ENCODE measurements around the gene RAB32.
A peak's percentile ranks its signal among the peaks of the same experiment; 100 is the strongest.

Gene RAB32

DNA sequence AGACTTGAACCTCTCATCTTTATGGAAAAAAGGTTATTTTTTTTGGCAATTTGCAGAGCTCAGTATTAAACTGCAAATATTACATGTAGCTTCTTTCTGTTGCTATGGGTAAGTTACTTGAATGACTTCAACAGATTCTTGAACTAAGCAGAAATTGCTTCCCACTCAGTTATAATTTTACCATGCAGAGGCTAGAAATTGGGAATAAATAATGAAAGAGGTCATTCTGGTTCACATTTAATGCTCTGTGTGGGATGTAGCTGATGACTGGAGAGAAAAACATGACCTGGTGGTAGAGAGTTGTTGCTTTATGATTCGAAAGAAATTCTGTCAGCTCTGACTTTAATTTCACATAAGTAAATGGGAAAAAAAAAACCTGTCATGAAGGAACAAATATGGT, 38.3 kb downstream of the RAB32 start:
- DNase-seq, result no peak

DNA sequence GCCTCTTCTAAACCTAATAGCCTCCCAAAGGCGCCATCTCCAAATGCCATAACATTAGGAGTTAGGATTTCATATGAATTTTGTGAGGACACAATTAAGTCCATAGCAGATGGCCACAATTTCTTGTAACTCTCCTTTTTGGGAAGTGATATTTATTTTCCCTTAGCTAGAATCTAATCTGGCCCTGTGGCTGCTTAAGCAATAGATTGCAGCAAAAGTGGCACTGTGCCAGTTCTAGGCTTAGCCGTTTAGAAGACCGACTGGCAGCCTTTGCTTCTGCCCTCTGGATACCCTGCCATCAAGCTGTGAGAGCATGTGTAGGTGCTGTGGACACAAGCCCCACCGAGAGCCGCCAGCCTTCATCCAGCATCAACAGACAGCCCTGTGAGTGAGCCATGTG, 39.2 kb downstream of the RAB32 start:
- peak in 11 of 58 donors; percentile 0 to 35 (median 8) for DNase-seq

DNA sequence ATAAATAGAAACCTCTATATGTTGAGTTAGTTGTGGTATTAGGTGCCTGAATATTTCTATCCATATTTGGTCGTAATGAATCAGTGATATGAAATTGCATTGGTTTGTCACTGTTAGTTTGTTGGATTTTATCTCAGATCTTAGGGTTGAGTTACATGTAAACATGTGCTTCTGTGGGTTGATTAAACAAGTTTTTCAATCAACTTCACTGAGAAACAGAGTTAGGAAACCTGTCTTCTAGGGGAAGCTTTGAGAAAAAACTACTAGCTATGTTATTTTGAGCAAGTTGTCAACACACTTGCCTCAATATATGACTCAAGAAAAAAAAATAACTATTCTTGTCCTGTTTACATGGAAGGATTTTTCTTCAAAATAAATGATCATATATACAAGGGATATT, 40.3 kb downstream of the RAB32 start:
- no peak for DNase-seq

DNA sequence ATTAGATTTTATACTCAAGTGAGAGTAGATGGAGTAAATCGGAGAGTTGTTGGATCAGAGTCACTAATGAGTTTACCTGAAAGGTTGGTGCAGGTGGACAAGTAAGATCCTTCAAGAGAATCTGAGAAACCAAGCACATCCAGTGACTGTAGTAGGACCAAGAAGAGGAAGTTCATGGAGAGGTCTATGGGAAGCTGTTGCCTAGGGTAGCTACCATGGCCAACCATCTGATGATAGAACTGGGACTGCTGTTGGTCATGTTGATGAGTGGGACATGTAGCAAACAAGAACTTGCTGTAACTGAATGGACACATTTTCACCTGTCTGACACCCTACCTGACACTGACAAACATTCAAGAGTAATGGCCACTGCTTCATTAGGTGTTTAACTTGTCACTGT, 43.8 kb downstream of the RAB32 start:
- no peak for DNase-seq

DNA sequence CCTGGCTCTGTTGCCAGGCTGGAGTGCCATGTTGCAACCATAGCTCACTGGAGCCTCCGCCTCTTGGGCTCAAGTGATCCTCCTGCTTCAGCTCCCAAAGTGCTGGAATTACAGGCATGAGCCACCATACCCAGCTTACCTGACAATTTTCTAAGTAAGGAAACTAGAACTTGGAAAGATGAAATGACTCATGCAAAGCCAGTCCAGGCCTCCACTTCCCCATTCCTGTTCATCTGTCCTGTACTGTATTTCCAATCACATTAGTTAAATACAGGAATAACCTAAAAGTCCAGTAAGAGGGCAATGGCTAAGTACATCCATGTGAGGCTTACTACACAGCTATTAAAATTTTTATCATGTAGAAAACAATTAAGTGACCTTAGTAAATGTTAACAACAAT, 46.9 kb downstream of the RAB32 start:
- no peak for DNase-seq

DNA sequence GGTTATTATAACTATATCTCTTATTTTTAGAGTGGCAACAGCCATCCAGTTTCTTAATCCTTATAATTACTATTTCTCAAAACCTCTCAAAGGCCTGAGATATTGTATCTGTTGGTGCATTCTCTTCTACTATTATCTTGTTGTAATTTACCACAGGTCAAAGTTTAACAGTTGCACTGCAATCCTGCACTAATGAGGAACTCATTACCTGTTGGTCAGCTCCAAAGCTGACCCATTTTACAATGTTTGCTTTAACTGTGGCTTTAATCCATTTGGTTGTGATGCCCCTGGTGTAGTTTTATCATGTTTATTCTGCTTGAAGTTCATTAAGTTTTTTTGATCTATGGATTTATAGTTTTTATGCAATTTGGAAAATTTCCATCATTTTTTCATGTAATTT, 48.8 kb downstream of the RAB32 start:
- DNase-seq, result no peak

DNA sequence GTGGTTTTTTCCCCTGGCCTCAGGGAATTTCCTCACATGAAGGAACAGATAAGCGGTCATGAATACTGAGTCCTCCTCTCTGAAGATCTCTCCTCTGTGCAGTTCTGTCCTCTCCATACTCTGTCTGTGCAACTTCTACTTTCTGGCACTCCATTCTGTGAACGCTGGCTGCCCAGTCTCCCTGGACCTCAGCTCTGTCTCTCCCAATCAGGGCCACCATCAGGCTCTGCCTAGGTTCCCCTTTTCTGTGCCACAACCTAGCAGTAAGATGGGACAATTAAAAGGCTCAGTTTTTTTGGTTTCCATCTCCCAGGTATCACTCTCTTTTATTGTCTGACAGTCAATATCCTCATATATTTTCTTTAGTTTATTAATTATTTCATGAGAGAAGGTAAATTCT, 50.4 kb downstream of the RAB32 start:
- peak in 1 of 58 donors; percentile 1 for DNase-seq

DNA sequence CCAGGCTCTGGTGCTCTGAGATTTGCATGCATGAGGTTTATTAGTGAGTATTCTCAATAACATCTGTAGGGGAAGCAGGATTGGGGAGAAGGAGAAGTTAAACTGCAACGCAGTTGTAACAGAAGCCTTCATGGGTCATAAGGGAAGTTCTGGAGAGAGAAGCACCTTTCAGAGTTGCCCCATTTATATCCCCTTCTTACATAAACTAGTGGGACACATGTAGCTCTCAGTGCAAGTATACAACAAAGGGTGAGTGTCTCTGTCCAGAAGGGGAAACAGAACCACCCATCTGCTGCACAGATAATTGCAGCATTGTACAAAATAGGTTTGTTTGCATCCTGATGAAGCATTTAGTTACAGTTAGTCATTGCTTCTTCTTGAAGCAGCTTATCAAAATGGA, 50.9 kb downstream of the RAB32 start:
- no peak for DNase-seq

DNA sequence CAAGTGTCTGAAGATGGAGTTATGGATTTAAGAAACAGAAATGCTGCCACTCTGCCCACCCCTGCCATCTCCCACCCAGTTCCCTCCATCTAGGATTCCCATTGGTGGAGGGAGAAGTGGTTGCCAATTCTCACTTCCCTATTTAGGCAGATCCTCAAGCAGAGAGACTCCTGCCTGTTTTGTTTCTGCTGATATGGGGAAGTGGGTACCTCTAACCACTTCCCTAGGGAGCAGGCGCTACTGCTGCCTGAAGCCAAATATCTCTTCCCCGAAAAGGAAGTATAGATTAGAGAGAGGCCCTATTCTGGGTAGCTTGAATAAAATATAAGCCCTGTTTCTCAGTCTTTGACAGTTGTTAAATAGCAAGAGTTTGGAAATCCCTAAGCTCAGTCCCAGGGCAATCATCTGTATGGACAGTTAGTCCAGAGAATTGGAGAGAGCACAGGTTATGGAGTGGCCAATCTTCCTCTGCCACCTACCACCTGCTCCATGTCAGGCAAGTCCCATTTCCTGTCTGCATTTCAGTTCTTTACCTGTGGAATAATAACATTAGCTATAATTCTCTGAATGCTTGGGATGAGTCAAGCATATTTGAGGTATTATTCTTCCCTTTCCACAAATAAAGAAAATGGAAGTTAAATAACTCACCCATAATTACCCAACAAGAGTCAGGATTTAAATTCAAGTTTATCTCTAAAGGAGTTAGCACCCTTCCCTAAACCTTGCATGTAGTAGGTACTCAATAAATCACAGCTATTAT, 52.5 kb downstream of the RAB32 start:
- peak in 7 of 58 donors; percentile 5 to 33 (median 12) for DNase-seq

DNA sequence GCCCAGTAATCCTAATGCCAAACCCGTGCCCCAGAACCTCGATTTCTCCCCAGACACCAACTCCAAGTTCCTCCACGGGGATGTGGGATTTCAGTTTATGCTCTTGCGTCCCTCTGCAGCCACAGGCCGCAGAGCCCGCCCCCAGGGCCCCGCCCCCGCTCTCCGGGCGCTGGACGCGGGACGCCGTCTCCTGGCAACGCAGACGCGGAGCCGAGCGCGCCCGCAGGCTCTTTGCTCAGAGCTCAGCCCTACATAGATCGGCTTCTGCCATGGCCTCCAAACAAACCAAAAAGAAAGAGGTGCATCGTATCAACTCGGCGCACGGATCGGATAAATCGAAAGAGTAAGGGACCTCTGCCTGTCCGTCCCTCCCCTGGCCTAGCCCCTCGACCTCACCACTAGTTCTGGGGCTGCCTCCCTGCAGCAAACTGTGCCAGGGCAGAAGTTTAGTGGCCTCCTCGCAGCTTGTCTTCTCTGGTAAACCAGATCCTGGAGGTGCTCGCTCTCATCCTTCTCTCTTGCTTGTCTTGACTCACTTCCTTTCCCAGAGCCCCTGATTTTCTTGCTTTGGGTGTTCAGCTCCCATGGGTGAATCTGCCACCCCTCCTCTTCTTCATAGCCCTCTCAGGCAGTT, 55.3 kb downstream of the RAB32 start, which contains the start of gene ADGB:
ADGB (plus strand) TSS at position 201 of the 634 bp plus-strand sequence; CDS start at position 270, 69 bp downstream.
- DNase-seq, result peak in 35 of 58 donors; percentile 6 to 51 (median 17)

DNA sequence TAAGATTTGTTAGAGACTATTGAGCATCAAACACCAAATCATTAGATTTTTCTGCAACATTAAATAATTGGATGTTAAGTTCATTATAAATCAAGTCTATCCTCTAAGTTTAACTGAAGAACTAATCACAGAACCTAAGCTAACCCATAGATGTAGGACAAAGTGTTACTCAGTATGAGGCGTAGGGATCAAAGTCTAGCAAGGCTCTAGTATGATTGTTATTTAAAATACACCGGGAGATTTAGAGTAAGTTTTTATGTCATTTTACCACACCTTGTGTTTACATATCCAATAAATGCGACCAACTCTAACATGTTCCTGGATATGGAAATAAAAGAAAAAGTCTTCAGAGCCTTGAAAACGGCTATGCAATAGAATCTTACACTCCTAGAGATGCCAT, 57.7 kb downstream of the RAB32 start:
- no peak for DNase-seq

DNA sequence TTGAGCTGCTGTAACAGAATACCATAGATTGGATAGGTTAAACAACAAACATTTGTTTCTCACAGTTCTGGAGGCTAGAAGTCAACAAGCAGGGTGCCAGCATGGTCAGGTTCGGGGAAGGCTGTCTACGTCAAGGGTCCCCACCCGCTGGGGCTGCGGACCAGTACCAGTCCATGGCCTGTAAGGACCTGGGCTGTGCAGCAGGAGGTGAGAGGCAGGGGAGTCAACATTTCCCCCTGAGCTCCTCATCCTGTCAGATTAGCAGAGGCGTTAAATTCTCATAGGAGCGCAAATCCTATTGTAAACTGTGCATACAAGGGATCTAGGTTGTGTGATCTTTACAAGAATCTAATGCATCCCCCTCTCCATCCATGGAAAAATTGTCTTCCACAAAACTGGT, 58.9 kb downstream of the RAB32 start:
- no peak for DNase-seq
